GM19023 (cell line): ENCODE results near the gene ANO4.
"Not testable (repeated sequence)": the region's sequence is repeated elsewhere in the genome, so short reads cannot be mapped to it uniquely, and the experiment has no call there.

Experiments
- ATAC-seq: cut with Tn5 transposase; IDR thresholded peaks from one replicate; pipeline ENCODE4 v1.9.1; 2021; ENCODE audit warnings: mild to moderate bottlenecking, moderate library complexity; ENCODE audit not compliant: unreplicated experiment

ANO4 gene

DNA sequence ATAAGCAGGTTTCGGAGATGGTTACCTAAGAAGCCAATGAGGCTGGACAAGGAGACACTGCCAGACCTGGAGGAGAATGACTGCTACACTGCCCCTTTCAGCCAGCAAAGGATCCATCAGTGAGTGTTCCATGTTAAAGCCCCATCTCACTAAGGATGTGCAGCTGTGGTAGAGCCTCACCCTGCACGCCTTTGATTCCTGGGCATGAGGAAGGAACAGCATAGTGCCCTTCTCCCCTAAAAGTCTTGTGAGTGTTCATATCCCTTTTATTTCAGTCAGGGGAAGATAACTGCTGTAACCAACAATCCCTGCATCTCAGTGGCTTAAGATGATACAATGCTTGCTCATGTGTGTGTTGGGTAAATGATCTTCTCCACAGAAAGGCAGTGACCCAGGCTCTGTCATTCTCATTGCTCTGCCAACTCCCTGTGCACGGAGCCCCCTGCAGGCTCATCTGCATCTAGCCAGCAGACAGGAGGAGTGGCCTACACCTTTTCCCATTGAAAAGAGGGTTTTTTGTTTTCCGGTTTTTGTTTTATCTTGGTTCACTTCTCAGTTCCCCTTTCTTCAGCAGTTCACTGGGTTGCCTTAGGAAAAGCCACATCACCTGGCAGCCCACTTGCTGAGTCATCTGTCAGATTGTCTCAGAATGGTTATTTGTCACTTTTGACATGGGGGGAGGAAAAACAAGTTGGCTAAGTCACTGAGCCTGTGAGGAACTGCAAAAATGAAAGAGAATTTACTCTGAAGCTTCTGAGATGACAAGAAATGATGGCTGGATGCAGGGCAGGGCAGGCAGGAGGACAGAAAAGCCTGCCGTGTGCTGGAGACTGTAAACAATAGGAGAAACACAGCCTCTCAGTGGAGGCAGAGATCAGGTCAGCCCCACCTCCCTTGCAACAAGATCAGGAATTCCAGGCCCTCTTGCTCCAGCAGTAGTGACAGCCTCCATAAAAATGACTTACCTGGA is 193.3 kb downstream of the ANO4 start:
- peak; percentile 93 for ATAC-seq

DNA sequence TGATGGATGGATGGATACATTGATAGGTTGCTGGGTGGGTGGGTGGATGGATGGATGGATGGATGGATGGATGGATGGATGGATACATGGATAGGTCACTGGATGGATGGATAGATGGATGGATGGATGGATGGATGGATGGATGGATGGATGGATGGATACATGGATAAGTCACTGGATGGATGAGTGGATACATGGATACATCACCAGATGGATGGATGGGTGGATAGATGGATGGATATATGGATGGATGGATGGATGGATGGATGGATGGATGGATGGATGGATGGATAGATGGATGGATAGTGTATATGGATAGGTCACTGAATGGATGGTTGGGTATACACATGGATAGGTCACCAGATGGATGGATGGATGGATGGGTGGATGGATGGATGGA is 194.9 kb downstream of the ANO4 start:
- not testable (repeated sequence) for ATAC-seq

DNA sequence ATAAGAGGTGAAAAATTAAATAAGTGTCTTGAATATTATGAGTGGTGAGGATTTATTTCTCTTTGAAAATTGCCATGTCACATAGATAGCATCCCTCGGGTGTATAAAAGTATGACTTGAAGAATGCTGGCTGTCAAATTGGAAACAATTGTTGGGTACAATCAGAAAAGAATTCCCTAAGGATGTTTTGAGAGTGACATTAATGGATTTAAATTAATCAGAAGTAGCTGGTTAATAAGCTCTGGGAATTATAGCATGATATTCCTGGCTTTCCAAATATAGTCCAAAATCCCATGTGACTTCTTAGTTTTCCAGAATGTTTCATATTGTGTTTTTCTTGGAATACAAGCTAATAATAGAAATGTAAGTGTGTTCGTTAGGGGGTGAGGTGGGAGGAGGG is 196.5 kb downstream of the ANO4 start:
- no peak for ATAC-seq

DNA sequence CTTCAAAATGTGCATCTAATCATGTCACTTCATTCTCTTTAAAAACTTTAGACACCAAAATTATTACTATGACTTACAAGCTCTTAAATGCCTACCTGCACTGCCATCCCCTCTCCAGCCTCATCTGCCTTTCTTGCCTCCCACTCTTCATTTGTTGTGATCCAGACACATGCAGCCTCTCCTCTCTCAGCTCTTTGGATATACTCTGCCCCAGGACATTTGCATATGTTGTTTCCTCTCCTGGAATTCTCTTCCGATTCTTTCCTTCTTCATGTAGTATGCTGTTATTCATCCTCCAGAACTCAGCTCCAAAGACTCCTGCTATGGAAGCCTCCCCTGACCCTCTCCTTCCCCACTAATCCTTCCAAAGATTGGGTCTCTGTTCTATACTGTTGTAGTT is 197.6 kb downstream of the ANO4 start:
- ATAC-seq, result no peak

DNA sequence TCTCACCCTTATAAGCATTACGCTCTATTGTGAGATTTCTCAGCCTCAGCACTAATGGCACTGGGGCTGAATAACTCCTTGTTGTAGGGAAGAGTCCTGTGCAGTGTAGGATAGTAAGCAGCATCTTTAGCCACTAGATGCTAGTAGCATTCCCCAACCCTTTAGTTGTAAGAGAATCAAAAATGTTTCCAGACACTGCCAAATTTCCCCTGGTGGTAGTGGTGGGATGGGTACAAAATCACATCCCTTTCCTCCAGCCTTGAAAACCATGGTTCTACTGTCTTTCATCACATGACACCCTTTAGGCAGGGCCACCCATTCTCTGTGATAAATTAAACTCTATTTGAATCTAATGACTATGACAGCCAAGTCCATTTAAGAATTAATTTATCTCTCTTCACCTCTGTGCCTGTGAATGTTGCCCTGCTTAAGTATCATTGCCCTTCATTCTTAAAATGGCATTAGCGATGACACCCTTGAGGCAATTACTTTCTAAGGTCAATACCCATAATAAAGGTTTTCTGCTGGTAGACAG is 199.4 kb downstream of the ANO4 start:
- no peak for ATAC-seq

DNA sequence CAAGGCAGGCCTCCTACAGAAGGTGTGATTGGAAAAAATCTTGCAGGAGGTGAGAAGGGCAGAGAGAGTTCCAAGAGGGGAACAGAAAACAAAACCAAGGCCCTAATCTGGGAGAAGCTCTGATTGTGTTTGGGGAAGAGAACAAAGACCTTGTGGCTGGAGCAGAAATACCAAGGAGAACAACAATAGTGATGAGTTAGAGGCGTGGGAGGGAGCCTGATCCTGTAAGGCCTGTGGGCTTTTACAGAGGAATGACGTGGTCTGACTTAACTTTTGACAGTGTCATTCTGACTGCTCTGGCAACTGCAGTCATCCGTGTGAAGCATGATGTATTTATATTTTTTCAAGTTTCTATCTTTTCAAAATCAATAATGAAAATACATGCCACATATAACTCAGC is 200.6 kb downstream of the ANO4 start:
- peak; percentile 71 for ATAC-seq

DNA sequence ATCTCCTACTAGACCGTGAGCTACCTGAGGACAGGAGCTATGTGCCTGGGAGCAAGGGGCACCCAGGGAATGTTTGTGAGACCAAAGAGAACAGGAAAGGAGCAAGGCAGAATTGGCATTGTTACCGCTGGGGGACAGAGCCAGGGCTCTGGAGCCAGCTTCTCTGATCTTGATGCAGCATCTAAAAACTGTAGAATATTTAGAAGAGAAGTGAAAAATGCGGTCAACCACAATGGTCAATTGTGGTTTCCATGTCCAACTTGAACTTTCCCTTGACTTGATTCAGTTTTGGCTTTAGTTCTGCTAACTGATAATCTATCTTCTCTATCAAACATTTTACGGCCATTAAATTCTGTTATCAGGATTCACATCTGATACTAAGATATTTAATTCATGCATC is 201.2 kb downstream of the ANO4 start:
- peak; percentile 58 for ATAC-seq

DNA sequence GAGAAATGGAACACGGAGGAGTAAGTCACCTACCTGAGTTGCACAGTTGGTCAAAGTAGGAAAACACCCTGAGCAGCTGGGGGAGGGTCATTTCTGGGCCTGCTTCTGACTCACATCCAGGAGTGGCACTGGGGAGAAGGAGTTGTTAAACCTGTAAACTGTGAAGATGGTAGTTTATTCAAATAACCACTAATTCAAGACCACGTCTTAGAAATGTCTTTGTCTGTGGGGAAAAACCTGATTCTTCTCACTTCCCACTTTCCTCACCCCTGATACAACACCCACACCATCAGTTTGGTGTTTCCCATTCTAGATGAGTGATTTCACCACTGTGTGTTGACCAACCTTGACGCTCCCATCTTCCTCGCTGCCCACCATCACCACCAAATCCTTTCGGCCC is 207.1 kb downstream of the ANO4 start:
- ATAC-seq, result peak; percentile 81

DNA sequence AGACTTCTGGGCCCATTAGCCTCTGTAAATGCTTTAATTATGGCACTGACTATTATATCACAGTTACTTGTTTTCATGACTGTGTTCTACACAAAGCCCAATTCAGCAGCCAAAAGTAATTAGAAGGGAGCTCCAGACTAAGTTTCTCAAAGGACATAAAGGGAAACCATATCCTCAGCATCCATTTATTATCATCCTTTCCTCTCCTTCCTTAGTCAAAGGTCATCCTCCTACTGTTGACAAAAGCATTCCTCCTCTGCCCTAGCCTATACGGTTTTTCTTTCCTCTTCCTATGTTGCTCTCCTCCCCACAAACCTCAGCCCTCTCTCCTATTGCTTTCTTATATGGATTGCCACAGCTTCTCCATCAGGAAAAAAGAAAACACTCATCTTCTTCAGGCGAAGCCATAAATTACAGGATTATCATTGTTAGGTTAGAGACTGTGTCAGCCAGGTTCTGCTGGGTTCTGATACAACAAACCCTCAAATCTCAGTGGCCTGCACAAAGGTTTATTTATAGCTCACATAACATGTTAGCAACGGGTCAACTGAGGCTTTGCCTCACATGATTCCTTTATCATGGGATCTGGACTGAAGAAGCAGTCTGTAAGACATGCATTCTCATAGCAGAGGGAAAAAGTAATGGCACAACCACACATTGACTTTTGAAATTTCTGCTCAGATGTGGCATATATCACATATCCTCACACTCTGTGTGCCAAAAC is 208.3 kb downstream of the ANO4 start:
- ATAC-seq, result no peak

DNA sequence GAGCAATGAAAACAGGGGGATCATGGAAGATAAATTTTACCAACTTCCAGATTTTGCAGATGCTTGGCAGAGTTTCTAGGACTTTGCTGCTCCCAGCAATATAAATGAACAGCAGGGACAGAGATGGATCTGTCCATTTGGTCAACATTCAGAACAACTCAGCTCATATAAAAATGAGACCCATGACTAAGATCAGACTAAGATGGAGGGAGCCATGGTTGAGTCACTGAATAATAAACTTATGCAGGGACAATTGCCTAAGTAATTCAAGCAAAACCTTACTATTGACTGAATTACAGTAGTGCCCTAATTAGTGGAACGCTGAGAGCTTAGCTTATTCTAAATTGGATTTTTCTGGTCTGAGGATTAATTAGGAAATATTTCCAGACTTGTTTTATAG is 210.3 kb downstream of the ANO4 start:
- ATAC-seq, result no peak

DNA sequence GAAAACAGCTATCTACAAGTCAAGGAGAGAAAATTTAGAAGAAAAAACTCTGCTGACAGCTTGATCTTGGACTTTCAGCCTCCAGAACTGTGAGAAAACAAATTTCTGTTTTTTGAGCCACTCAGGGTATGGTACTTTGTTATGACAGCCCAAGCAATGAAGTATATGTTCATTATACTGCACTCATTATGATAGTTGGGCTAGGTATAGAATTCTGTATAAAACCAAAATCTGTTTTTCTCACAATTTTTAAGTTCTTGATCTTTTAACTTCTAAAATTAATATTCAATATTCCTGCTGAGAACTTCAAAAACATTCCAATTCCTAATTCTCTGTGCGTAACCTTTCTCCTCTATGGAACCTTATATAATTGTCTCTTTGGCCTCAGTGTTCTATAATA is 214.7 kb downstream of the ANO4 start:
- no peak for ATAC-seq

DNA sequence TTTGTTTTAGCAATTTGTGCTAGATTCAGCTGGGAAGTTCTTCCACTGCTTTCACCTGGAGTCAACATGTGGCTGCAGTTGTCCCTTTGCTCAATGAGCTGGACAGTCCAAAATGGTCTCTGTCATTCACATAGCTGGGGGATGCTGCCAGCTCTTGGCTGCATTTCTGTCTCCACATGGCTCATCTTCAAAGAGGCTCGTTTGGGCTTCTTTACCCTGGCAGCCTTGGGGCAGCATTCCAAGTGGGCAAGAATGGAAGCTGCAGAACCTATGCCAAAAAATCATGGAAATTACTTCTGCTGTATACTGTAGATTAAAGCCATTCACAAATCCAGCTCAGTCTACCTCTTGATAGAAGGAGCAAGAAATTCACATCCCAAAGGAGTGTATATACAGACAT is 216.3 kb downstream of the ANO4 start:
- ATAC-seq, result no peak

DNA sequence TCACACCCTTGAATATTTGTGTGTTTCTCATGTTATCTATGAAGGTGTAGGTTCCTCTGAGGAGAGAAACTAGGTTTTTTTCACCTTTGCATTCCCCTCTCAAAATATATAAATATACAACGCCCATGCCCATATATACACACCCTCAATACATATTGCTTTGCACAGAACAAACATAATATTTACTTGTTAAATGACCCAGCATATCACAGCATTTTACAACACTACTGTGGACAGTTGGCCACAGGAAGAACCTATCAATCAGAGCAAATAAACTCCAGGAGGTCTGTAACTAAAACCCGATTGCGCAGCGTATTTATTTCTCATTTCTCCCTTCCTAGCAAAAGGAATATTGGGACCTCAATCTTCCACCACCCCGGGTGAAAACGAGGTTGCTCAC is 219.4 kb downstream of the ANO4 start:
- ATAC-seq, result no peak

DNA sequence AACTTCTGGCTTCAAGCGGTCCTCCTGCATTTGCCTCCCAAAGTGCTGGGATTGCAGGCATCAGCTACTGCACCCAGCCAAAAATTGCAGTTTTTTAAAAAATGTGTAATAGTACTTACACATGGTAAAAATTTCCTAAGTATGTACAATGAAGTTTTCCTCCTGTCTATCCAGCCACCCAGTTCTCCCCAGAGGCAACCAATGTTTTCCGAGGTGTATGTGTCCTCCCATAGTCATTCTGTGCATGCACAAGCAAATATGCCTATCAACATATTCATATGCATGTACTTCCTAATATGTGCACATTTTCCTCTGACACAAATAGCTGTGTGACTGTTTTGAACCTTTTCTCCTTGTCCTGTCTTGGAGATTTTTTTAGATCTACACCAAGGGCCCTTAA is 220.5 kb downstream of the ANO4 start:
- no peak for ATAC-seq

DNA sequence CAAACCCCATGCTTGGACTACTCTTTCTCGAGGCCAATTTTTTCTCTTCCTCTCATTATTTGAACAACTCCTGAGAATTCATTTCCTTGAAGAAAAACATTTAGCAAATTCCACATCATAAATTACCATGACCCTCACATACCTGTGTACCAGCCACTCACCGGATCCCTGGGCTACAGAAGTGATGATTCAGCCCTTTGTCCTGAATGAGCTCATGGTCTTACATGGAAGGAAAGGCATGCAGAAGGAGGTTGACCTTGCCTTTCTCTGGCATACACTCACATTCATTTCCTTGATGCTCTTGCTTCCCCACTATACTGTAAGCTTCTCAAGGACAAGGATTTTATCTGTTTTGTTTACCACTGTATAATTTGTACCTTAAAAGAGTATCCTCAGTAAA is 224.0 kb downstream of the ANO4 start:
- ATAC-seq, result no peak

DNA sequence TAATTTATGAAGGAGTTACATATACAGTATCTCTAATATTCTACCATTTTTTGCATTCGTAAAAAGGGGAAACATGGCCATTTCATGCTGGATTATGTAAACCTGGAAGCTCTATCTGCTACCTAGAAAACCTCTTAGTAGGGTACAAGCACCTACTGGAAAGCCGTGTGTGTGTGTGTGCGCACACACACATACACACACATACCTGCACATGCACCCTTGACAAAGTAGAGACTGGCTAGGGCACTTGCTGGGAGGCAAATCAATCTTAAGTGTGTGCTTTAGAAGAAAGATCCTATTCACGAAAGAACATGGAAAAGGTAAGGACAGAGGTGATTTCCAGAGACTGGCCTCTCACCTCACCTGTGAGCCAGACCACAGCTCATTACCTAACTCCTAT is 224.6 kb downstream of the ANO4 start:
- no peak for ATAC-seq

DNA sequence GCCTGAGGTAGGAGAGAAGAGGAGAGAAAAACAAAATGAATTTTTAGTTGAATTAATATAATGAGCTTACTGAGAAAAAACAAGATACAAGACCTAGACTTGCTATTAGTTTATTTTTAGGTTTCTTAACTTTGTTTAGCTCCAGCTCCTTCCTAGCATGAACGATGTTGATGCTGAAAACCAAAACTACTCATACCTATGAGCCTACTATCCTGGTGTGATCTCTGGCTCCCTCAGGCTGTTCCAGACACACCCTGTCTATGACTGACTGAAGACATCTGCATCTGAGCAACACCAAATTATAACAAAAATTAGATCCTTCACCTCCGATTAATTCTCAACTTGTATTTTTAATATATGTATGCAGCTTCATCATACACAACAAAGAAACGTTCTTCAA is 225.1 kb downstream of the ANO4 start:
- no peak for ATAC-seq

DNA sequence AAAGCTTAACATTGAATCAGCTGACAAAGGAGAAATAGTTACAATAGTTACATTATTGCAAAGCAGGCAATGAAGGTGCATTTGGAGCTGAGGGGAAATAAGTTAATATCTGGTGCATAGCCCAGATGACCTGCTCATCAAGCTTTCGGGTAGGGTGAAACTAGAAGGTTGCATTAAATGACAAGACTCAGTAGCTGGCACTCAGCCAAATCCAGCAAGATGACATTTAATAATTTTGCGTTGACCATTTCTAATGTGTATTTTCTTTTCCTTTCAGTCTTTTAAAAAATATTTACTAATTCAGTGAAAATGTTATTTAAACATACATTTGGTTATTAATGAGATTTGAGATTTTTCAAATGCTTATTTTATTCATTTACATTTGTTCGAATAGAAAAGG is 226.9 kb downstream of the ANO4 start:
- ATAC-seq, result no peak

DNA sequence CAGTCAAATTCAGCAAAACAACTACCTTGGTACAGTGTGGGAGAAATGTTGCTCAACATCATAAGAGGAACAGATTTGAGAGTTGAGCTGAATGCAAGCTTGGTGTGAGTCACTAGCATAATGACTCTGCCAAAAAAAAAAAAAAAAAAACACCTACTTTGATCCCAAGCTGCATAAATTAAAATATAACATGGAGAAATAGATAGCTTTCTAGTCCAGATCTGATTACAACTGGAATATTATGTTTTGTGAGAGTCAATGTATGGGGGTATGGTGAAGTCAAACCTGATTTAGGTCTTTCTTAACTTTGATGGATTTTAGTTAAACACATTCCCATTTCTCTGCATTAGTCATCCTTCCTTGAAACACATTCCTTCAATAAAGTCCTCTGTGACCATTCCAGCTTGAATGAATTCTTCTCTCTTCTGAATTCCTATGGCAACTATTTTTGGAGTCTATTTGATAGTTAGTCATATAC is 227.4 kb downstream of the ANO4 start:
- no peak for ATAC-seq

DNA sequence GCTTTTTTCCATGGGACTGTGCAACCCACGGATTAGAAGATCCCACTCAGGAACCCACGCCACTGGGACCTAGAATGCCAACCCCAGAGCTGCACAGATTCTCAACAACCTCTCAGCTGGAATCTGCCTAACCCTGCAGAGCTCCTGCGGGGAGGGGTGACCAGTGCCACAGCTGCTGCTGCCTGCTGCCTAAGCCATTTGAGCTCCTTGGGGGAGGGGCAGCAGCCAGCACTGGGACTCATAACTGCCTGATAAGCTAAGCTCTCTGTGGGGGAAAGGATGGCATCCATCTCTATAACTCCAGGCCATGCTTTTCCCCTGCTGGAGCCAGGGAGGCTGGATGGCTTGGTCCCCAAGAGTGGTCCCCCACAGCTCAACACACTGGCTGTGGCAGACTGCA is 232.6 kb downstream of the ANO4 start:
- ATAC-seq, result no peak

DNA sequence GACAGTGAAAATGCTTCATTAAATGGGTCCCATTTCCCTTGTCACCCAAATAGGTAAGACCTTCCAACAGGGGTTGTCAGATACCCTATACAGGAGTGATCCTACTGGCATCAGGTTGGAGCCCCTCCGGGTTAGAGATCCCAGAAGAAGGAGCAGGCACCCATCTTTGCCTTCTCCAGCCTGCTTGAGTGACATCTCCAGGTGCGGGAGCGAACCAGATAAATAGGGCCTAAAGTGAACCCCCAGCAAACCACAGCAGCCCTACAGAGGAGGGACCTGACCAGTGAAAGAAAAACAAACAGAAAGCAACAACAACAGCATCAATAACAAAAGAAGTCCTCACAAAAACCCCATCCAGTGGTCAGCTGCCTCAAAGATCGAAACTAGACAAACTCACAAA is 233.2 kb downstream of the ANO4 start:
- ATAC-seq, result no peak
